Transverse colon (tissue), 4 donors: ENCODE measurements around the gene RIN2. TPM values are rescaled to one million over a fixed set of nuclear protein-coding genes. Genes with fewer than 3 reads are reported as not detected.

Experiments used
- DNase-seq: peaks from one replicate; pipeline ENCODE4 v3.0.0-alpha.2; 2019
- H3K27ac ChIP-seq, 4 donors: fragments of 200-600 bp; sonication (generic); 2 replicates each; pipeline ENCODE4 v1.5.1; 2016 to 2018; ENCODE audit warnings: inconsistent platforms in 4 of 4
- H3K27me3 ChIP-seq: fragments of 200-600 bp; sonication (generic); 2 replicates; pipeline ENCODE4 v1.5.1; 2017; ENCODE audit warnings: inconsistent platforms
- H3K36me3 ChIP-seq, 4 donors: fragments of 200-600 bp; sonication (generic); 2 replicates each; pipeline ENCODE4 v1.5.1; 2017 to 2019; ENCODE audit warnings: inconsistent platforms in 4 of 4
- H3K4me1 ChIP-seq, 4 donors: fragments of 200-600 bp; sonication (generic); 2 replicates each; pipeline ENCODE4 v1.5.1; 2017 to 2020; ENCODE audit warnings: inconsistent platforms in 4 of 4
- H3K4me3 ChIP-seq, 4 donors: fragments of 200-600 bp; sonication (generic); 1 replicate in 1 of 4; 2 replicates in 3 of 4; pipeline versions ENCODE4 v1.5.1 to v1.6.1; 2017 to 2019; ENCODE audit warnings: inconsistent platforms in 4 of 4
- H3K9me3 ChIP-seq, 2 donors: fragments of 200-600 bp; sonication (generic); 2 replicates each; pipeline ENCODE4 v1.5.1; 2017 to 2019; ENCODE audit warnings: inconsistent platforms in 2 of 2
- CTCF ChIP-seq, 5 experiments: fragments of 200-600 bp in 3 of 5; fragments of 450-650 bp in 2 of 5; sonication (generic) in 3 of 5; IDR thresholded peaks; 1 replicate in 2 of 5; 2 replicates in 3 of 5; pipeline ENCODE4 v1.5.1; 2016 to 2017; ENCODE audit warnings: antibody characterized with exemption in 5 of 5, inconsistent platforms in 3 of 5, mild to moderate bottlenecking in 2 of 5, moderate library complexity in 1 of 5
- EP300 ChIP-seq: sonication (generic); formaldehyde crosslinking; IDR thresholded peaks from one replicate; pipeline ENCODE4 v1.6.1; 2017; ENCODE audit warnings: antibody characterized with exemption, low read depth
- POLR2A ChIP-seq: fragments of 450-650 bp; IDR thresholded peaks from one replicate; pipeline ENCODE4 v1.6.1; 2016; ENCODE audit warnings: antibody characterized with exemption, mild to moderate bottlenecking, moderate library complexity
- POLR2AphosphoS5 ChIP-seq, 3 donors: sonication (generic); formaldehyde crosslinking; IDR thresholded peaks; one replicate each; pipeline ENCODE4 v1.6.1; 2016; ENCODE audit warnings: antibody characterized with exemption in 3 of 3
- WGBS, 2 donors: methylation state at CpG; one replicate each; pipeline ENCODE4 v1.1.5; 2018; ENCODE audit warnings: low coverage in 1 of 2; 5-methylcytosine and 5-hydroxymethylcytosine counted together
- in situ Hi-C, 4 donors: fragments of 200-750 bp; cut with MboI; loops; one replicate each; pipeline versions ENCODE4 v1.15.0 to v1.15.1; 2017; ENCODE audit warnings: low sequenced_read_pairs in 3 of 4, low pct_ligation_motif_present in 1 of 4, low pct_unique_long_range_greater_than_20kb in 1 of 4
- intact Hi-C: fragments of 100-400 bp; cut with DNase I; formaldehyde crosslinking; loops from one replicate; pipeline ENCODE4 v1.15.1; 2023; ENCODE audit warnings: low total_unique reads
- total RNA-seq, 4 donors: library from RNA; depleted of rRNA; stranded (reverse); fragments of >200 nt; gene quantifications; one replicate each; pipeline ENCODE4 v1.1.0, GENCODE V29; 2016

The RIN2 gene
- total RNA-seq, 4 donors from 2014 or later, result 53.2 to 157 (median 104) TPM

- H3K27ac ChIP-seq, result no peak overlapping the region
- no peak overlapping the region for H3K4me3 ChIP-seq
- no peaks in the 10 kb centered on the region for H3K27me3 ChIP-seq
- H3K36me3 ChIP-seq, result no peaks in the 10 kb centered on the region
- TF ChIP-seq EP300 (no peak), POLR2A (no peak), CTCF (IDR thresholded peaks at IDR 0.05) (no peak), POLR2AphosphoS5 (IDR thresholded peaks at IDR 0.05) (no peak)
- H3K9me3 ChIP-seq, result no peaks in the 10 kb centered on the region
- H3K4me1 ChIP-seq, result peaks cover 6 to 29% (median 14%) of the 10 kb centered on the region in 4 donors
- 50 to 54% methylated on average over 8 of the region's 8 CpGs for WGBS, 2 donors
- no peak for DNase-seq
- intact Hi-C loops (no loop called here), in situ Hi-C loops (no loop called here)
Measured at GRCh38 chr20:19764207-19764606, 6.1 kb downstream of the RIN2 start.

DNA sequence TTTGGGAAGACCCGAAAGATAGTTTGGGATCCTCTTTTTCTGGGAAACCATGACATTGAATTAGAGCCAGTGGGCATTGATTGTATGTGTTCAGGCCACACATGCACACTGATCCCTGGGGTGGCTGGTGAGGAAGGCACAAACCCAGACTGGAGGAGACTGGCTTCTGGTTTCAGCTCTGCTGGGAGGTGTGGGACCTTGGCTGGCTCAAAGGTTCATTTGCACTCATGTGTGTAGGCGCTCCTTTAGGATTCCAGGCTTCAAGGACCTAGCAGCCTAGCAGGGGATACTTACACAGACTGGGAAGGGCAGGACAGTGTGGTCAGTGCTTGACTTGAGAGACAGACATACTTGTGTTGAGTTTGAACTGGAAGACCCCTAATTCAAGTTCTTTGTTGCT is 7.2 kb downstream of the RIN2 start:
- no peaks in the 10 kb centered on the region for H3K9me3 ChIP-seq
- 67 to 90% methylated on average over 1 to 2 of the region's 2 CpGs for WGBS, 2 donors
- intact Hi-C loops (no loop called here), in situ Hi-C loops (no loop called here)
- H3K4me3 ChIP-seq, result no peak overlapping the region
- H3K27ac ChIP-seq, result no peak overlapping the region
- DNase-seq, result no peak
- H3K4me1 ChIP-seq, result peaks cover 2 to 19% (median 8%) of the 10 kb centered on the region in 4 donors
- no peak for TF ChIP-seq POLR2AphosphoS5 (IDR thresholded peaks at IDR 0.05)
- no peak for TF ChIP-seq CTCF (IDR thresholded peaks at IDR 0.05)
- TF ChIP-seq EP300, result no peak
- no peak for TF ChIP-seq POLR2A
- no peaks in the 10 kb centered on the region for H3K36me3 ChIP-seq
- H3K27me3 ChIP-seq, result no peaks in the 10 kb centered on the region

DNA sequence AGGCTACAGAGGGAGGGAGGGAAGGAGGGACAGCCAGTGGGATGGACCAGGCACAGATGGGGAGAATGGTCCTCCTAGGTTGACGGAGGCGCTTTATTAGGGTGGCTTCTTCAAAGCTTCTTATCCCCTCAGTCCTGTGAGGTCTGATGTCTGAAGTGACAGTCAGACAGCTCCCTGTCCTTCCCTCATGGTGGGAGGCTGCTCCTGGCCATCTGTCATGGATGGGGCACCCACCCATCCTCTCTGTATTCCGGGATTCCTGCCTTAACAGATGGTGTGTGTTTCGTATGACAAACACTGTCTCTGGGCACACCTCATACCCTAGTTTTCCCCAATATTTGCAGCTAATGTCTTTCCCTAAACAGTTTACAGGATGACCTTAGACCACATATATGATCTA is 7.9 kb downstream of the RIN2 start:
- intact Hi-C loops, result no loop called here
- no peaks in the 10 kb centered on the region for H3K36me3 ChIP-seq
- DNase-seq, result no peak

GRCh38 chr20:19767070-19767469 is 9.0 kb downstream of the RIN2 start:
- in situ Hi-C loops (no loop called here), intact Hi-C loops (no loop called here)
- 67 to 80% methylated on average over 1 to 4 of the region's 4 CpGs for WGBS, 2 donors

More for the DNA sequence above, 7.9 kb downstream of the RIN2 start:
- H3K9me3 ChIP-seq, result no peaks in the 10 kb centered on the region
- H3K27me3 ChIP-seq, result no peaks in the 10 kb centered on the region
- H3K4me1 ChIP-seq, result peaks cover 0 to 12% (median 4%) of the 10 kb centered on the region in 4 donors
- WGBS, 2 donors, result 86 to 100% methylated on average over 3 to 4 of the region's 4 CpGs
- H3K27ac ChIP-seq, result no peak overlapping the region
- no peak overlapping the region for H3K4me3 ChIP-seq
- TF ChIP-seq POLR2A (no peak), EP300 (no peak), POLR2AphosphoS5 (IDR thresholded peaks at IDR 0.05) (no peak), CTCF (IDR thresholded peaks at IDR 0.05) (no peak)
- in situ Hi-C loops, result no loop called here

More at GRCh38 chr20:19767070-19767469, 9.0 kb downstream of the RIN2 start:
- no peak overlapping the region for H3K27ac ChIP-seq
- no peaks in the 10 kb centered on the region for H3K36me3 ChIP-seq
- H3K4me3 ChIP-seq, result no peak overlapping the region
- DNase-seq, result no peak
- TF ChIP-seq POLR2AphosphoS5 (IDR thresholded peaks at IDR 0.05), result no peak
- no peak for TF ChIP-seq POLR2A
- no peak for TF ChIP-seq EP300
- TF ChIP-seq CTCF (IDR thresholded peaks at IDR 0.05), result no peak
- H3K27me3 ChIP-seq, result no peaks in the 10 kb centered on the region
- H3K4me1 ChIP-seq, result peaks cover 0 to 7% (median 2%) of the 10 kb centered on the region in 4 donors
- H3K9me3 ChIP-seq, result no peaks in the 10 kb centered on the region
